ENCODE measurements around the gene HNRNPD.
"Not testable (repeated sequence)": the region's sequence is repeated elsewhere in the genome, so short reads cannot be mapped to it uniquely, and the experiment has no call there.

HNRNPD gene

GRCh38 chr4:82372517-82373485 is 990 bp downstream of the HNRNPD start:
- peak; percentile 26 to 40 (median 34) for DNase-seq

GRCh38 chr4:82371497-82371896 is 2.3 kb downstream of the HNRNPD start:
- no peak for DNase-seq

- DNase-seq: no peak
Observed at GRCh38 chr4:82367438-82368097, 6.2 kb downstream of the HNRNPD start.

- DNase-seq: not testable (repeated sequence)
Observed at GRCh38 chr4:82366431-82366830, 7.4 kb downstream of the HNRNPD start.

- DNase-seq: no peak
Observed at GRCh38 chr4:82363896-82364487, 9.8 kb downstream of the HNRNPD start.

GRCh38 chr4:82362565-82362964 is 11.2 kb downstream of the HNRNPD start:
- DNase-seq: no peak

- DNase-seq: no peak
Observed at GRCh38 chr4:82360298-82361177, 13.3 kb downstream of the HNRNPD start.

GRCh38 chr4:82358847-82359246 is 14.9 kb downstream of the HNRNPD start:
- DNase-seq: no peak

GRCh38 chr4:82357640-82358039 is 16.2 kb downstream of the HNRNPD start:
- no peak for DNase-seq

GRCh38 chr4:82354788-82355187 is 19.0 kb downstream of the HNRNPD start:
- DNase-seq: no peak

GRCh38 chr4:82352825-82353366 is 20.9 kb downstream of the HNRNPD start:
- DNase-seq: no peak

GRCh38 chr4:82352118-82352824 is 21.5 kb downstream of the HNRNPD start:
- no peak for DNase-seq

GRCh38 chr4:82346126-82346525 is 27.7 kb downstream of the HNRNPD start:
- DNase-seq: no peak

- DNase-seq: no peak
Observed at GRCh38 chr4:82335043-82335442, 38.7 kb downstream of the HNRNPD start.

GRCh38 chr4:82333641-82334040 is 40.1 kb downstream of the HNRNPD start:
- not testable (repeated sequence) for DNase-seq

- no peak for DNase-seq
Observed at GRCh38 chr4:82331814-82332213, 42.0 kb downstream of the HNRNPD start.

GRCh38 chr4:82320351-82320750 is 53.4 kb downstream of the HNRNPD start:
- no peak for DNase-seq

GRCh38 chr4:82303063-82303462 is 70.7 kb downstream of the HNRNPD start:
- not testable (repeated sequence) for DNase-seq
